OCI-LY7 (cell line): ENCODE results near the gene ARPC5. TPM values are rescaled to one million over a fixed set of nuclear protein-coding genes. Genes with fewer than 3 reads are reported as not detected.

ENCODE experiments used
- BruUV-seq: library from RNA; stranded (reverse); fragments of 400-500 nt; replicated peaks from 2 replicates; lab custom pipeline; 2021; lab: Mats Ljungman, UMichigan
- CTCF ChIA-PET: fragments of 300-600 bp; sonication (Branson Sonifier 250); formaldehyde crosslinking; loops from one replicate; lab custom pipeline; 2022; ENCODE audit warnings: antibody characterized with exemption; ENCODE audit not compliant: unreplicated experiment; lab: Charles Lee
- POLR2A ChIA-PET: fragments of 300-600 bp; sonication (Branson Sonifier 250); formaldehyde crosslinking; loops from one replicate; lab custom pipeline; 2022; ENCODE audit warnings: antibody characterized with exemption; lab: Charles Lee
- DNase-seq: peaks from one replicate; pipeline ENCODE4 v3.0.0-alpha.2; 2015; ENCODE audit warnings: low spot score
- H2AFZ ChIP-seq: fragments of 200-600 bp; sonication (generic), shearing (Covaris generic); 2 replicates; pipeline ENCODE4 v1.6.1; 2014; ENCODE audit warnings: mild to moderate bottlenecking, antibody characterized with exemption, low read length, moderate library complexity
- H3K27ac ChIP-seq: fragments of 200-600 bp; sonication (generic); 2 replicates; pipeline ENCODE4 v1.5.1; 2014; ENCODE audit warnings: mixed run types, low read depth, mild to moderate bottlenecking, moderate library complexity, low read length, inconsistent platforms; ENCODE audit not compliant: poor library complexity, severe bottlenecking
- H3K36me3 ChIP-seq: fragments of 200-600 bp; sonication (generic); 2 replicates; pipeline ENCODE4 v1.6.1; 2014; ENCODE audit warnings: mild to moderate bottlenecking, antibody characterized with exemption, low read length, moderate library complexity, mixed read lengths; ENCODE audit not compliant: insufficient read depth
- H3K4me1 ChIP-seq: fragments of 200-600 bp; sonication (generic); 2 replicates; pipeline ENCODE4 v1.5.1; 2014; ENCODE audit warnings: mild to moderate bottlenecking, low read length; ENCODE audit not compliant: insufficient read depth, poor library complexity, severe bottlenecking
- H3K4me2 ChIP-seq: fragments of 200-600 bp; sonication (generic); 2 replicates; pipeline ENCODE4 v1.6.1; 2014; ENCODE audit warnings: mild to moderate bottlenecking, low read length
- H3K4me3 ChIP-seq: fragments of 200-600 bp; sonication (generic); 2 replicates; pipeline ENCODE4 v1.5.1; 2014; ENCODE audit warnings: mild to moderate bottlenecking, low read depth, low read length; ENCODE audit not compliant: poor library complexity, severe bottlenecking
- H3K79me2 ChIP-seq: fragments of 200-600 bp; sonication (generic); 2 replicates; pipeline ENCODE4 v1.6.1; 2016; ENCODE audit warnings: low read depth, mild to moderate bottlenecking, low read length, moderate library complexity, mixed read lengths; ENCODE audit not compliant: insufficient read depth
- H3K9me2 ChIP-seq: fragments of 200-600 bp; sonication (generic); 2 replicates; pipeline ENCODE4 v1.6.1; 2016; ENCODE audit warnings: mild to moderate bottlenecking, low read length, mixed read lengths; ENCODE audit not compliant: insufficient read depth
- H3K9me3 ChIP-seq: fragments of 200-600 bp; sonication (generic); 2 replicates; pipeline ENCODE4 v1.6.1; 2014; ENCODE audit warnings: mild to moderate bottlenecking, mixed run types, low read length, mixed read lengths
- H4K20me1 ChIP-seq: fragments of 200-600 bp; sonication (generic); 2 replicates; pipeline ENCODE4 v1.6.1; 2014; ENCODE audit warnings: mild to moderate bottlenecking, antibody characterized with exemption, low read length, moderate library complexity, mixed read lengths; ENCODE audit not compliant: insufficient read depth
- EZH2phosphoT487 ChIP-seq: fragments of 200-600 bp; sonication (generic); IDR thresholded peaks from 2 replicates; pipeline ENCODE4 v1.6.1; 2018; ENCODE audit warnings: low read depth, borderline replicate concordance, mild to moderate bottlenecking, mixed run types, antibody characterized with exemption, low read length, moderate library complexity, mixed read lengths
- intact Hi-C: fragments of 100-400 bp; cut with micrococcal nuclease; formaldehyde crosslinking; loops from one replicate; pipeline ENCODE4 v1.10.0; 2022; ENCODE audit not compliant: unreplicated experiment
- total RNA-seq, 2 experiments: library from RNA; depleted of rRNA in 1 of 2; stranded (reverse); fragments of >200 nt in 1 of 2; shearing (Covaris generic) in 1 of 2; gene quantifications; 2 replicates each; pipeline ENCODE4 v1.2.3, GENCODE V29; 2014 to 2022
- TF ChIP-seq, protein P1 (sequence below): fragments of 200-600 bp; sonication (generic); conservative IDR thresholded peaks from 2 replicates; pipeline ENCODE4 v1.5.1; 2014; ENCODE audit warnings: mild to moderate bottlenecking, antibody characterized with exemption, low read length, moderate library complexity, mixed read lengths

The ARPC5 gene
- total RNA-seq, 2 experiments from 2014 or later = 116 to 132 TPM

- Histone ChIP-seq H3K9me2 (no peaks in the 10 kb centered on the region), H3K4me2 (no peak overlapping the region), H4K20me1 (no peaks in the 10 kb centered on the region), H3K4me1 (peaks cover 4% of the 10 kb centered on the region), H3K79me2 (no peaks in the 10 kb centered on the region), H3K27ac (no peak overlapping the region), H3K36me3 (no peaks in the 10 kb centered on the region), H2AFZ (no peak overlapping the region), H3K9me3 (no peaks in the 10 kb centered on the region), H3K4me3 (no peak overlapping the region)
- TF ChIP-seq, protein P1, sequence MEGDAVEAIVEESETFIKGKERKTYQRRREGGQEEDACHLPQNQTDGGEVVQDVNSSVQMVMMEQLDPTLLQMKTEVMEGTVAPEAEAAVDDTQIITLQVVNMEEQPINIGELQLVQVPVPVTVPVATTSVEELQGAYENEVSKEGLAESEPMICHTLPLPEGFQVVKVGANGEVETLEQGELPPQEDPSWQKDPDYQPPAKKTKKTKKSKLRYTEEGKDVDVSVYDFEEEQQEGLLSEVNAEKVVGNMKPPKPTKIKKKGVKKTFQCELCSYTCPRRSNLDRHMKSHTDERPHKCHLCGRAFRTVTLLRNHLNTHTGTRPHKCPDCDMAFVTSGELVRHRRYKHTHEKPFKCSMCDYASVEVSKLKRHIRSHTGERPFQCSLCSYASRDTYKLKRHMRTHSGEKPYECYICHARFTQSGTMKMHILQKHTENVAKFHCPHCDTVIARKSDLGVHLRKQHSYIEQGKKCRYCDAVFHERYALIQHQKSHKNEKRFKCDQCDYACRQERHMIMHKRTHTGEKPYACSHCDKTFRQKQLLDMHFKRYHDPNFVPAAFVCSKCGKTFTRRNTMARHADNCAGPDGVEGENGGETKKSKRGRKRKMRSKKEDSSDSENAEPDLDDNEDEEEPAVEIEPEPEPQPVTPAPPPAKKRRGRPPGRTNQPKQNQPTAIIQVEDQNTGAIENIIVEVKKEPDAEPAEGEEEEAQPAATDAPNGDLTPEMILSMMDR = no peak
- TF ChIP-seq EZH2phosphoT487 = no peak
- no TSS peak for BruUV-seq
- POLR2A ChIA-PET = interaction anchor here (1.1 kb wide), 1 partner anchor 10 kb away, joined by 3 read pairs; the partner anchor contains the start of gene NCF2
- DNase-seq = no peak
- intact Hi-C loops = no loop called here
- CTCF ChIA-PET = no interaction called here
These were observed 35.4 kb downstream of the ARPC5 start for GRCh38 chr1:183600136-183600535.

GRCh38 chr1:183598386-183598785, 37.2 kb downstream of the ARPC5 start:
- Histone ChIP-seq H3K79me2 (no peaks in the 10 kb centered on the region), H3K27ac (no peak overlapping the region), H3K9me3 (no peaks in the 10 kb centered on the region), H3K4me2 (no peak overlapping the region), H4K20me1 (no peaks in the 10 kb centered on the region), H3K4me3 (no peak overlapping the region), H3K9me2 (no peaks in the 10 kb centered on the region), H3K4me1 (peaks cover 8% of the 10 kb centered on the region), H2AFZ (no peak overlapping the region), H3K36me3 (no peaks in the 10 kb centered on the region)
- POLR2A ChIA-PET = interaction anchor here (0.7 to 1.5 kb wide), 4 partner anchors 8 to 919 kb away, joined by 3 to 6 read pairs (median 4); partner anchors contain the start of gene NCF2
- DNase-seq = no peak
- CTCF ChIA-PET = no interaction called here
- TF ChIP-seq, protein P1 = no peak
- TF ChIP-seq EZH2phosphoT487 = no peak
- intact Hi-C loops = no loop called here
- no TSS peak for BruUV-seq

- CTCF ChIA-PET = no interaction called here
- no peak overlapping the region for H3K4me3 ChIP-seq
- no peaks in the 10 kb centered on the region for H3K36me3 ChIP-seq
- no peaks in the 10 kb centered on the region for H3K79me2 ChIP-seq
- H3K27ac ChIP-seq = no peak overlapping the region
- TF ChIP-seq, protein P1 = no peak
- TF ChIP-seq EZH2phosphoT487 = no peak
- H4K20me1 ChIP-seq = no peaks in the 10 kb centered on the region
- BruUV-seq = no TSS peak
- no peaks in the 10 kb centered on the region for H3K9me3 ChIP-seq
- H3K4me1 ChIP-seq = peaks cover 14% of the 10 kb centered on the region
- POLR2A ChIA-PET = interaction anchor here (1.3 to 1.5 kb wide), 2 partner anchors 10 to 121 kb away, joined by 3 to 4 read pairs; no protein-coding TSS in a partner anchor
- no peak for DNase-seq
- no peak overlapping the region for H3K4me2 ChIP-seq
- H2AFZ ChIP-seq = no peak overlapping the region
- intact Hi-C loops = no loop called here
- no peaks in the 10 kb centered on the region for H3K9me2 ChIP-seq
These were observed 37.8 kb downstream of the ARPC5 start for GRCh38 chr1:183597656-183598347.
